Neuronal stem cell (in vitro differentiated cells): Measurements from ENCODE around the gene CCDC175.

ENCODE experiments used
- DNase-seq: peaks from one replicate; pipeline ENCODE4 v3.0.0-alpha.2; 2013; ENCODE audit warnings: low spot score
- H2AFZ ChIP-seq: one replicate; pipeline ENCODE4 v1.6.1; 2013; ENCODE audit warnings: mild to moderate bottlenecking, low read length, inconsistent platforms
- H2AK5ac ChIP-seq: 2 replicates; pipeline ENCODE4 v1.6.1; 2013; ENCODE audit warnings: low read depth, mild to moderate bottlenecking, inconsistent platforms, low read length, moderate library complexity, mixed read lengths
- H2BK120ac ChIP-seq: 2 replicates; pipeline ENCODE4 v1.6.1; 2013; ENCODE audit warnings: low read depth, mild to moderate bottlenecking, inconsistent platforms, low read length, moderate library complexity, mixed read lengths
- H2BK12ac ChIP-seq: one replicate; pipeline ENCODE4 v1.6.1; 2013; ENCODE audit warnings: low read length, inconsistent platforms
- H2BK15ac ChIP-seq: 2 replicates; pipeline ENCODE4 v1.6.1; 2013; ENCODE audit warnings: mild to moderate bottlenecking, low read length, inconsistent platforms, mixed read lengths
- H2BK5ac ChIP-seq: one replicate; pipeline ENCODE4 v1.6.1; 2013; ENCODE audit warnings: inconsistent platforms, mild to moderate bottlenecking, low read length, moderate library complexity
- H3K14ac ChIP-seq: one replicate; pipeline ENCODE4 v1.6.1; 2013; ENCODE audit warnings: low read length, inconsistent platforms
- H3K18ac ChIP-seq: 2 replicates; pipeline ENCODE4 v1.6.1; 2013; ENCODE audit warnings: low read length, inconsistent platforms
- H3K23ac ChIP-seq: 2 replicates; pipeline ENCODE4 v1.6.1; 2013; ENCODE audit warnings: low read depth, mild to moderate bottlenecking, mixed read lengths, low read length, inconsistent platforms; ENCODE audit not compliant: poor library complexity
- H3K27ac ChIP-seq: replicated peaks from 3 replicates; pipeline ENCODE4 v1.5.1; 2013; ENCODE audit warnings: low read length, inconsistent platforms
- H3K27me3 ChIP-seq, 3 experiments: 2 replicates each; pipeline ENCODE4 v1.6.1; 2013; ENCODE audit warnings: low read length in 3 of 3, mild to moderate bottlenecking in 2 of 3, inconsistent platforms in 1 of 3, low read depth in 1 of 3, mixed read lengths in 1 of 3, moderate library complexity in 1 of 3; ENCODE audit not compliant: control insufficient read depth in 3 of 3, insufficient read depth in 3 of 3
- H3K36me3 ChIP-seq, 2 donors: replicated peaks in 1 of 2; 2 replicates each; pipeline ENCODE4 v1.6.1; 2013; ENCODE audit warnings: low read length in 2 of 2; ENCODE audit not compliant: control insufficient read depth in 2 of 2, insufficient read depth in 2 of 2
- H3K4ac ChIP-seq: 2 replicates; pipeline ENCODE4 v1.6.1; 2013; ENCODE audit warnings: inconsistent platforms, mild to moderate bottlenecking, low read length, moderate library complexity
- H3K4me1 ChIP-seq, 2 donors: 1 replicate in 1 of 2; 2 replicates in 1 of 2; pipeline ENCODE4 v1.6.1; 2013; ENCODE audit warnings: low read length in 2 of 2, low read depth in 1 of 2; ENCODE audit not compliant: control insufficient read depth in 2 of 2, insufficient read depth in 1 of 2
- H3K4me2 ChIP-seq: one replicate; pipeline ENCODE4 v1.6.1; 2013; ENCODE audit warnings: mild to moderate bottlenecking, low read length, inconsistent platforms; ENCODE audit not compliant: insufficient read depth, poor library complexity, severe bottlenecking
- H3K4me3 ChIP-seq, 2 donors: 2 replicates each; pipeline ENCODE4 v1.5.1; 2013; ENCODE audit warnings: low read length in 2 of 2, mild to moderate bottlenecking in 2 of 2, inconsistent platforms in 1 of 2, moderate library complexity in 1 of 2
- H3K79me1 ChIP-seq: one replicate; pipeline ENCODE4 v1.6.1; 2013; ENCODE audit warnings: low read depth, mild to moderate bottlenecking, inconsistent platforms, low read length, moderate library complexity
- H3K9ac ChIP-seq: one replicate; pipeline ENCODE4 v1.6.1; 2013; ENCODE audit warnings: mild to moderate bottlenecking, low read depth, low read length, inconsistent platforms; ENCODE audit not compliant: poor library complexity
- H3K9me3 ChIP-seq, 2 donors: replicated peaks in 1 of 2; 2 replicates each; pipeline versions ENCODE3 to v1.6.1; 2013; ENCODE audit warnings: low read length in 2 of 2, mild to moderate bottlenecking in 2 of 2, inconsistent platforms in 1 of 2, low read depth in 1 of 2, mixed read lengths in 1 of 2, moderate library complexity in 1 of 2; ENCODE audit not compliant: control insufficient read depth in 2 of 2, insufficient read depth in 1 of 2
- H4K8ac ChIP-seq: one replicate; pipeline ENCODE4 v1.6.1; 2013; ENCODE audit warnings: low read depth, mild to moderate bottlenecking, inconsistent platforms, low read length, moderate library complexity
- H4K91ac ChIP-seq: one replicate; pipeline ENCODE4 v1.6.1; 2013; ENCODE audit warnings: low read length, low read depth, mild to moderate bottlenecking, inconsistent platforms; ENCODE audit not compliant: poor library complexity
- WGBS, 2 donors: extraction: QIAGEN DNeasy Blood & Tissue Kit; methylation state at CpG; one replicate each; pipeline ENCODE4 v1.1.7; 2013; ENCODE audit warnings: missing lambda C conversion rate in 2 of 2, mixed read lengths in 1 of 2; ENCODE audit not compliant: insufficient read length in 2 of 2, insufficient replicate concordance in 1 of 2; ENCODE audit errors: extremely low coverage in 2 of 2; 5-methylcytosine and 5-hydroxymethylcytosine counted together

CCDC175 gene

DNA sequence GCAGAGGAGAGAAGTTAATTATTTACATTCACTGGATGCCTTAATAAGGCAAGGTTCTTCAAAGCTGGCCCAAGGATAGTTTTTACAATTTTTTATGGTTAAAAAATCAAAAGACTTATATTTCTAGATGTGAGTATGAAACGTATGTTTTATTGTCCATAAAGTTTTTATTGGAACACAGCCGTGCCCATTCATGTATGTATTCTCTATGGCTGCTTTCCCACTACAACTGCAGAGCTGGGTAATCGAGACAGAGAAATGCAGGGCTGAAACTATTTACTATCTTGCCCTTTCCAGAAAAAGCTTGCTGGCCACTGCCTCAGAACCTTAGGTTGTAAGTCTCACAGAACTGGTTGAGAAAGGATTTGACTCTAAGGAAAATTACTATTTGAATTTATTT, 75.9 kb downstream of the CCDC175 start:
- Histone ChIP-seq H3K14ac (no peak overlapping the region), H3K4ac (no peak overlapping the region), H3K27ac (no peak overlapping the region), H2BK12ac (no peak overlapping the region), H3K9me3 (no peaks in the 10 kb centered on the region), H2AK5ac (no peak overlapping the region), H3K4me1 (no peaks in the 10 kb centered on the region), H3K4me3 (no peak overlapping the region), H3K36me3 (peaks cover 6 to 93% of the 10 kb centered on the region in 2 donors), H3K27me3 (no peaks in the 10 kb centered on the region), H4K91ac (no peak overlapping the region), H2BK120ac (no peak overlapping the region), H2AFZ (no peak overlapping the region), H3K23ac (no peak overlapping the region), H2BK15ac (no peak overlapping the region), H3K79me1 (no peaks in the 10 kb centered on the region), H2BK5ac (no peak overlapping the region), H3K4me2 (no peak overlapping the region), H3K18ac (no peak overlapping the region), H4K8ac (no peak overlapping the region), H3K9ac (no peak overlapping the region)
- DNase-seq: no peak
- no CpG with 5 or more reads among the region's 3 CpGs for WGBS, 2 donors

DNA sequence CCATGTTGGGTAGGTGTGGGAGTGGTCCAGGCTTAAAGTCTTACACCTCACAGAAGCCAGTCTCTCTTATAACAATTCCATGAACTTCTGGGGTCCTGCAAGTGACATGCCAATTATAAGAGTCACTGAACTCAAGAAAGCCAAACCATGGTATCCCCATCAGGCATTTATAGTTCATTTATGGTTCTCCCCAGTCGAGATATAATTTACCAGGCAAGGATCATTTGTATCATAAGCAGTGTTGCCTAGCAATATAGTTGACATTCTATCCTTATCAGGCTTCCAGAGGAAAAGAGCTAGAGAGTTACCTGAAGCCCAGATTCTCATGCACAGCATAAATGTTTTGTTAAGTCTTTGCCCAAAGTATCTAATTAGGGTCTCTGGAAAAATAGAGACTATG, 84.2 kb downstream of the CCDC175 start:
- no CpG with 5 or more reads among the region's 1 CpG for WGBS, 2 donors
- H3K23ac ChIP-seq: no peak overlapping the region
- H3K4ac ChIP-seq: no peak overlapping the region
- H3K4me3 ChIP-seq: no peak overlapping the region
- H3K36me3 ChIP-seq: peaks cover 27 to 98% of the 10 kb centered on the region in 2 donors
- H3K4me2 ChIP-seq: no peak overlapping the region
- no peak overlapping the region for H3K18ac ChIP-seq
- H3K9me3 ChIP-seq: peaks cover 0 to 6% of the 10 kb centered on the region in 2 donors
- no peak overlapping the region for H2AFZ ChIP-seq
- H4K8ac ChIP-seq: no peak overlapping the region
- H3K14ac ChIP-seq: no peak overlapping the region
- H3K4me1 ChIP-seq: no peaks in the 10 kb centered on the region
- no peak overlapping the region for H2AK5ac ChIP-seq
- H2BK120ac ChIP-seq: no peak overlapping the region
- no peak overlapping the region for H2BK15ac ChIP-seq
- H4K91ac ChIP-seq: no peak overlapping the region
- H3K27ac ChIP-seq: no peak overlapping the region
- no peak overlapping the region for H2BK5ac ChIP-seq
- DNase-seq: no peak
- no peaks in the 10 kb centered on the region for H3K27me3 ChIP-seq
- H3K9ac ChIP-seq: no peak overlapping the region
- H2BK12ac ChIP-seq: no peak overlapping the region
- H3K79me1 ChIP-seq: no peaks in the 10 kb centered on the region

- Histone ChIP-seq H3K23ac (no peak overlapping the region), H2AK5ac (no peak overlapping the region), H3K14ac (no peak overlapping the region), H3K18ac (no peak overlapping the region), H2BK120ac (no peak overlapping the region), H3K79me1 (no peaks in the 10 kb centered on the region), H3K4me2 (no peak overlapping the region), H3K27me3 (no peaks in the 10 kb centered on the region), H3K27ac (no peak overlapping the region), H3K4me3 (no peak overlapping the region), H3K9ac (no peak overlapping the region), H3K36me3 (peaks cover 27 to 95% of the 10 kb centered on the region in 2 donors), H3K9me3 (peaks cover 0 to 13% of the 10 kb centered on the region in 2 donors), H4K8ac (no peak overlapping the region), H2BK5ac (no peak overlapping the region), H2BK15ac (no peak overlapping the region), H4K91ac (no peak overlapping the region), H3K4me1 (no peaks in the 10 kb centered on the region), H2BK12ac (no peak overlapping the region), H2AFZ (no peak overlapping the region), H3K4ac (no peak overlapping the region)
- no CpG with 5 or more reads among the region's 3 CpGs for WGBS, 2 donors
- DNase-seq: no peak
Observed at GRCh38 chr14:59490756-59491155, 85.9 kb downstream of the CCDC175 start.

DNA sequence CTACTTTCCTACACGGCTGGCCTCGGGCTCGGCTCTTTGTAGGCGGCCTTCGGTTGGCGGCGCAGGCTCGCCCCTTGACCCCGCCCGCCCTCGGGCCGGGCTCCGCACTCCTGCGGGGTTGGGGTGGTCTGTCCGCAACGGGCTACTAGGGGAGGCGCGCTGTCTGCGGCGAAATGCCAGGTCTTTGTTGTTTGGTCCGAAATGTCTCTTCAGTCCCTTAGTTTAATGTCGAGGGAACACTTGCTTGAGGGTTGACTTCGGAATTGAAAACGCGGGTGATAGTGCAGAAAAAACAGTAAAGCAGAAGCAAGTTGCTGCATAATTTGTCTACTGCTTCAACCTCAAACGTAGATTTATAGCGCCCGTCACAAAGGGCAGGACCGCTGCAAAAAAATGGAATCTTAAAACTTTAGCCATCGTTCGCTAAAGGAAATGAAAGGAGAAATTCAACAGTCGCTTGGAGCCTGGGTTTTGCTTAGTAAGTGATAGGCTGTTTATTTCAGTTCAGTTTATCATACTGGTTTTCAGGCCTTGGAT, 91.9 kb downstream of the CCDC175 start:
- H3K9me3 ChIP-seq: peaks cover 0 to 7% of the 10 kb centered on the region in 2 donors
- H2BK120ac ChIP-seq: no peak overlapping the region
- H3K4me3 ChIP-seq: peak overlapping the region; percentile 70 to 99
- H3K27ac ChIP-seq: peak overlapping the region; percentile 94
- H3K4me1 ChIP-seq: peaks cover 4 to 8% of the 10 kb centered on the region in 2 donors
- H2AK5ac ChIP-seq: no peak overlapping the region
- H3K14ac ChIP-seq: peak overlapping the region; percentile 32
- H3K36me3 ChIP-seq: peaks cover 11 to 43% of the 10 kb centered on the region in 2 donors
- no peak for DNase-seq
- H3K9ac ChIP-seq: peak overlapping the region; percentile 57
- peak overlapping the region; percentile 94 for H2BK5ac ChIP-seq
- no peak overlapping the region for H4K8ac ChIP-seq
- peak overlapping the region; percentile 48 for H3K4me2 ChIP-seq
- no peak overlapping the region for H3K4ac ChIP-seq
- H3K18ac ChIP-seq: peak overlapping the region; percentile 96
- peak overlapping the region; percentile 99 for H3K23ac ChIP-seq
- no peak overlapping the region for H2BK12ac ChIP-seq
- WGBS, 2 donors: no CpG with 5 or more reads among the region's 32 CpGs
- peaks cover 9% of the 10 kb centered on the region for H3K79me1 ChIP-seq
- H4K91ac ChIP-seq: no peak overlapping the region
- H3K27me3 ChIP-seq: peaks cover 0 to 2% (median 0%) of the 10 kb centered on the region in 3 experiments
- H2AFZ ChIP-seq: peak overlapping the region; percentile 98
- peak overlapping the region; percentile 54 for H2BK15ac ChIP-seq
